Measurements from ENCODE around the gene TGM2.

GRCh38 chr20:38085026-38085425 lies 80.0 kb downstream of the TGM2 start:
- TF ChIP-seq CTCF (IDR thresholded peaks at IDR 0.05) (no peak), POLR2A (IDR thresholded peaks at IDR 0.05) (no peak)
